Uterus (tissue), 4 donors: ENCODE results near the gene TMEM132C. TPM values are rescaled to one million over a fixed set of nuclear protein-coding genes. Genes with fewer than 3 reads are reported as not detected.

ENCODE experiments used
- DNase-seq, 2 donors: peaks; one replicate each; pipeline ENCODE4 v3.0.0-alpha.2; 2019 to 2020
- H3K27ac ChIP-seq, 2 donors: fragments of 200-600 bp; sonication (generic); 1 replicate in 1 of 2; 2 replicates in 1 of 2; pipeline ENCODE4 v1.5.1; 2016 to 2018
- H3K27me3 ChIP-seq, 2 donors: fragments of 200-600 bp; sonication (generic); one replicate each; pipeline ENCODE4 v1.5.1; 2018 to 2019; ENCODE audit warnings: control low read depth in 1 of 2
- H3K36me3 ChIP-seq, 2 donors: fragments of 200-600 bp; sonication (generic); one replicate each; pipeline ENCODE4 v1.5.1; 2019; ENCODE audit warnings: control low read depth in 1 of 2
- H3K4me1 ChIP-seq, 2 donors: fragments of 200-600 bp; sonication (generic); one replicate each; pipeline ENCODE4 v1.5.1; 2018 to 2019; ENCODE audit warnings: control low read depth in 1 of 2
- H3K4me3 ChIP-seq, 2 donors: fragments of 200-600 bp; sonication (generic); 1 replicate in 1 of 2; 2 replicates in 1 of 2; pipeline ENCODE4 v1.5.1; 2018 to 2019; ENCODE audit warnings: mild to moderate bottlenecking in 1 of 2
- H3K9me3 ChIP-seq, 2 donors: fragments of 200-600 bp; sonication (generic); one replicate each; pipeline ENCODE4 v1.5.1; 2019; ENCODE audit warnings: control low read depth in 1 of 2
- CTCF ChIP-seq, 4 experiments: fragments of 200-600 bp in 2 of 4; fragments of 450-650 bp in 2 of 4; sonication (generic) in 2 of 4; IDR thresholded peaks; one replicate each; pipeline ENCODE4 v1.5.1; 2016 to 2019; ENCODE audit warnings: antibody characterized with exemption in 4 of 4, mild to moderate bottlenecking in 2 of 4, moderate library complexity in 1 of 4
- POLR2A ChIP-seq, 2 donors: fragments of 450-650 bp; IDR thresholded peaks; one replicate each; pipeline ENCODE4 v1.6.1; 2016; ENCODE audit warnings: antibody characterized with exemption in 2 of 2, mild to moderate bottlenecking in 1 of 2, moderate library complexity in 1 of 2
- intact Hi-C: fragments of 100-400 bp; cut with DNase I; formaldehyde crosslinking; loops from one replicate; pipeline ENCODE4 v1.15.1; 2023; ENCODE audit warnings: low total_unique reads
- total RNA-seq, 4 donors: library from RNA; depleted of rRNA in 3 of 4; stranded (reverse); fragments of >200 nt in 3 of 4; gene quantifications; one replicate each; pipeline versions ENCODE4 v1.1.0 to v1.2.4, GENCODE V29; 2014 to 2023
- donor health status: DM: yes; HTN: yes; CAD: no.

The TMEM132C gene
- total RNA-seq, 4 donors from 2014 or later = 0.26 to 48.3 (median 5.0) TPM

GRCh38 chr12:128399253-128399652 is 132.3 kb downstream of the TMEM132C start:
- TF ChIP-seq CTCF (IDR thresholded peaks at IDR 0.05) = no peak
- TF ChIP-seq POLR2A (IDR thresholded peaks at IDR 0.05) = no peak
- Histone ChIP-seq H3K9me3 (no peaks in the 10 kb centered on the region), H3K27ac (no peak overlapping the region), H3K4me1 (no peaks in the 10 kb centered on the region), H3K4me3 (no peak overlapping the region), H3K27me3 (no peaks in the 10 kb centered on the region), H3K36me3 (no peaks in the 10 kb centered on the region)
- intact Hi-C loops = no loop called here
- no peak for DNase-seq

GRCh38 chr12:128402486-128403243 is 135.7 kb downstream of the TMEM132C start:
- TF ChIP-seq POLR2A (IDR thresholded peaks at IDR 0.05) (no peak), CTCF (IDR thresholded peaks at IDR 0.05) (no peak)
- Histone ChIP-seq H3K4me1 (no peaks in the 10 kb centered on the region), H3K4me3 (no peak overlapping the region), H3K36me3 (no peaks in the 10 kb centered on the region), H3K9me3 (no peaks in the 10 kb centered on the region), H3K27me3 (no peaks in the 10 kb centered on the region), H3K27ac (no peak overlapping the region)
- intact Hi-C loops = no loop called here
- no peak for DNase-seq

GRCh38 chr12:128408669-128409068 is 141.7 kb downstream of the TMEM132C start:
- Histone ChIP-seq H3K9me3 (no peaks in the 10 kb centered on the region), H3K4me1 (no peaks in the 10 kb centered on the region), H3K27ac (no peak overlapping the region), H3K36me3 (no peaks in the 10 kb centered on the region), H3K4me3 (no peak overlapping the region), H3K27me3 (no peaks in the 10 kb centered on the region)
- intact Hi-C loops = no loop called here
- DNase-seq = no peak
- TF ChIP-seq POLR2A (IDR thresholded peaks at IDR 0.05) (no peak), CTCF (IDR thresholded peaks at IDR 0.05) (no peak)

- H3K4me1 ChIP-seq = no peaks in the 10 kb centered on the region
- H3K9me3 ChIP-seq = no peaks in the 10 kb centered on the region
- no peak for TF ChIP-seq CTCF (IDR thresholded peaks at IDR 0.05)
- H3K27ac ChIP-seq = no peak overlapping the region
- intact Hi-C loops = no loop called here
- DNase-seq = no peak
- no peaks in the 10 kb centered on the region for H3K27me3 ChIP-seq
- no peaks in the 10 kb centered on the region for H3K36me3 ChIP-seq
- H3K4me3 ChIP-seq = no peak overlapping the region
Measured at GRCh38 chr12:128415036-128415560, 148.1 kb downstream of the TMEM132C start.

GRCh38 chr12:128418944-128419343 is 152.0 kb downstream of the TMEM132C start:
- H3K36me3 ChIP-seq = no peaks in the 10 kb centered on the region
- intact Hi-C loops = no loop called here
- no peak for TF ChIP-seq CTCF (IDR thresholded peaks at IDR 0.05)
- TF ChIP-seq POLR2A (IDR thresholded peaks at IDR 0.05) = no peak

More at GRCh38 chr12:128418944-128419343, 152.0 kb downstream of the TMEM132C start:
- Histone ChIP-seq H3K9me3 (no peaks in the 10 kb centered on the region), H3K27me3 (no peaks in the 10 kb centered on the region), H3K4me3 (no peak overlapping the region), H3K4me1 (no peaks in the 10 kb centered on the region), H3K27ac (no peak overlapping the region)
- DNase-seq = no peak
